HepG2 (cell line): ENCODE results near the gene NRN1L. TPM values are rescaled to one million over a fixed set of nuclear protein-coding genes. Genes with fewer than 3 reads are reported as not detected.

Experiments
- AHDC1 ChIP-seq: sonication (generic); formaldehyde crosslinking; IDR thresholded peaks from 2 replicates; pipeline ENCODE4 v1.5.1; 2020; ENCODE audit warnings: mild to moderate bottlenecking, missing genetic modification reagents, borderline replicate concordance
- CHCHD3 ChIP-seq: sonication (generic); formaldehyde crosslinking; IDR thresholded peaks from 2 replicates; pipeline ENCODE4 v1.8.0; 2022; ENCODE audit warnings: mild to moderate bottlenecking, missing genetic modification reagents, moderate library complexity
- DR1 ChIP-seq: sonication (generic); formaldehyde crosslinking; IDR thresholded peaks from 2 replicates; pipeline ENCODE4 v1.8.0; 2021; ENCODE audit warnings: mild to moderate bottlenecking, missing genetic modification reagents, inconsistent platforms
- FOXM1 ChIP-seq: sonication (generic); formaldehyde crosslinking; IDR thresholded peaks from 2 replicates; pipeline ENCODE4 v1.5.0; 2020; ENCODE audit warnings: missing genetic modification reagents
- GTF3A ChIP-seq: sonication (generic); formaldehyde crosslinking; conservative IDR thresholded peaks from 2 replicates; pipeline ENCODE4 v1.4.0; 2020; ENCODE audit warnings: mild to moderate bottlenecking, missing genetic modification reagents
- HHEX ChIP-seq: IDR thresholded peaks from 2 replicates; pipeline ENCODE4 v1.6.1; 2016; ENCODE audit warnings: control low read depth
- HNF1B ChIP-seq: sonication (generic); formaldehyde crosslinking; IDR thresholded peaks from 2 replicates; pipeline ENCODE4 v1.5.1; 2020; ENCODE audit warnings: mild to moderate bottlenecking, moderate library complexity, missing genetic modification reagents
- MTF1 ChIP-seq: sonication (generic); formaldehyde crosslinking; IDR thresholded peaks from 2 replicates; pipeline ENCODE4 v1.5.0; 2020; ENCODE audit warnings: missing genetic modification reagents
- MYC ChIP-seq: sonication (generic); formaldehyde crosslinking; IDR thresholded peaks from 2 replicates; pipeline ENCODE4 v1.9.0; 2021; ENCODE audit warnings: missing genetic modification reagents, borderline replicate concordance
- NFE2L1 ChIP-seq: sonication (generic); formaldehyde crosslinking; IDR thresholded peaks from 2 replicates; pipeline ENCODE4 v1.4.0; 2020; ENCODE audit warnings: missing genetic modification reagents, mild to moderate bottlenecking, borderline replicate concordance
- NFKBIZ ChIP-seq: IDR thresholded peaks from 2 replicates; pipeline ENCODE4 v1.6.1; 2018; ENCODE audit warnings: missing genetic modification reagents, missing compliant biosample characterization
- PHF21A ChIP-seq: sonication (generic); formaldehyde crosslinking; IDR thresholded peaks from 2 replicates; pipeline ENCODE4 v1.5.0; 2020; ENCODE audit warnings: mild to moderate bottlenecking, missing genetic modification reagents
- TAF1 ChIP-seq: sonication (generic); formaldehyde crosslinking; IDR thresholded peaks from 2 replicates; pipeline ENCODE4 v1.4.0; 2020; ENCODE audit warnings: missing genetic modification reagents
- TCF7 ChIP-seq: sonication (generic); IDR thresholded peaks from 2 replicates; pipeline ENCODE4 v1.6.1; 2016; ENCODE audit warnings: antibody characterized with exemption, low read depth
- TFAP4 ChIP-seq: sonication (generic); IDR thresholded peaks from 2 replicates; pipeline ENCODE4 v1.6.1; 2016; ENCODE audit warnings: low read depth, borderline replicate concordance
- ZEB1 ChIP-seq: IDR thresholded peaks from 2 replicates; pipeline ENCODE4 v1.6.1; 2012; ENCODE audit warnings: mild to moderate bottlenecking, low read depth, inconsistent platforms; ENCODE audit not compliant: insufficient replicate concordance
- ZNF597 ChIP-seq: sonication (generic); formaldehyde crosslinking; IDR thresholded peaks from 2 replicates; pipeline ENCODE4 v1.5.0; 2020; ENCODE audit warnings: missing genetic modification reagents
- ZNF83 ChIP-seq: sonication (generic); formaldehyde crosslinking; IDR thresholded peaks from 2 replicates; pipeline ENCODE4 v1.4.0; 2020; ENCODE audit warnings: missing genetic modification reagents, mild to moderate bottlenecking, borderline replicate concordance
- ZSCAN5A ChIP-seq: sonication (generic); formaldehyde crosslinking; IDR thresholded peaks from 2 replicates; pipeline ENCODE4 v1.8.0; 2022; ENCODE audit warnings: mild to moderate bottlenecking, missing genetic modification reagents, borderline replicate concordance
- polyA plus RNA-seq, 8 experiments: library from polyadenylated mRNA; depleted of rRNA in 3 of 8; stranded (reverse) in 7 of 8; unstranded in 1 of 8; fragments of >200 nt; fragmentation: Illumina TruSeq in 4 of 8; extraction: Trizol in 4 of 8; gene quantifications; 2 replicates each; pipeline versions ENCODE4 v1.2.1 to v1.2.3, GENCODE V29; 2011 to 2016; ENCODE audit warnings: low read depth in 4 of 8, missing spikeins in 1 of 8, mixed read lengths in 1 of 8; ENCODE audit not compliant: insufficient read depth in 1 of 8
- total RNA-seq, 5 experiments: library from RNA; depleted of rRNA; stranded (reverse); fragments of >200 nt; fragmentation: Illumina TruSeq; extraction: Trizol; gene quantifications; 2 replicates each; pipeline ENCODE4 v1.2.3, GENCODE V29; 2016; ENCODE audit warnings: low read depth in 1 of 5

The NRN1L gene
- total and polyA plus RNA-seq, 2 of the 13 experiments (the other 11 are each of a cell fraction or from before 2014, with no cell fraction given), result 0.53 to 1.2 TPM

- no peak for TF ChIP-seq TFAP4
- TF ChIP-seq NFE2L1 (CRISPR knock-in tag), result no peak
- TF ChIP-seq NFKBIZ, result no peak
- no peak for TF ChIP-seq TAF1 (CRISPR knock-in tag)
- TF ChIP-seq HNF1B (CRISPR knock-in tag), result no peak
- no peak for TF ChIP-seq TCF7
- no peak for TF ChIP-seq ZEB1
- TF ChIP-seq MTF1 (CRISPR knock-in tag), result no peak
- 0 out of 2 replicates have a peak, but pooled peaks have one; percentile 22 for TF ChIP-seq MYC (CRISPR knock-in tag)
- no peak for TF ChIP-seq AHDC1
- no peak for TF ChIP-seq GTF3A (CRISPR knock-in tag)
- no peak for TF ChIP-seq FOXM1 (CRISPR knock-in tag)
- TF ChIP-seq ZNF597, result no peak
- TF ChIP-seq ZNF83 (CRISPR knock-in tag), result no peak
- TF ChIP-seq DR1, result no peak
- no peak for TF ChIP-seq CHCHD3 (CRISPR knock-in tag)
- TF ChIP-seq ZSCAN5A, result no peak
- TF ChIP-seq PHF21A, result peak; percentile 60; the same call in 1 of the 2 replicates
- no peak for TF ChIP-seq HHEX (CRISPR knock-in tag)
Observed at GRCh38 chr16:67915831-67916723, 31.4 kb downstream of the NRN1L start (continued).
